ENCODE results near the gene UNKL. TPM values are rescaled to one million over a fixed set of nuclear protein-coding genes. Genes with fewer than 3 reads are reported as not detected.

UNKL gene
- total and polyA plus RNA-seq, 2 experiments from 2014 or later = 6.1 to 13.0 TPM

GRCh38 chr16:1343428-1344242, 70.9 kb downstream of the UNKL start:
- Histone ChIP-seq H3K9me2 (ENCODE audit: insufficient read depth) (no peaks in the 10 kb centered on the region), H3K9ac (no peak overlapping the region), H3K9me3 (ENCODE audit: low read depth) (no peaks in the 10 kb centered on the region), H2AFZ (no peak overlapping the region), H3K4me1 (ENCODE audit: insufficient read depth) (no peaks in the 10 kb centered on the region), H3K36me3 (ENCODE audit: low read depth) (no peaks in the 10 kb centered on the region), H3K27ac (no peak overlapping the region), H3F3A (ENCODE audit: insufficient read depth) (no peaks in the 10 kb centered on the region), H3K4me2 (ENCODE audit: unreplicated experiment) (no peak overlapping the region), H3K27me3 (replicated peaks; ENCODE audit: insufficient read depth) (no peaks in the 10 kb centered on the region), H3K79me2 (ENCODE audit: insufficient read depth) (no peaks in the 10 kb centered on the region), H4K20me1 (ENCODE audit: insufficient read depth) (no peaks in the 10 kb centered on the region), H3K4me3 (no peak overlapping the region)
- no peak for DNase-seq
- in situ Hi-C loops (cut with MboI) = no loop called here
- TF ChIP-seq EZH2 (IDR thresholded peaks at IDR 0.05; ENCODE audit: insufficient read depth, poor library complexity, severe bottlenecking) (no peak), EZH2phosphoT487 (IDR thresholded peaks at IDR 0.05; ENCODE audit: insufficient read depth, low read depth) (no peak)
- WGBS, 2 experiments (ENCODE audit: low coverage in 1 of 2, low lambda C conversion rate in 2 of 2, missing lambda C conversion rate in 2 of 2) = 56% methylated on average over 38 to 44 of the region's 44 CpGs

- Histone ChIP-seq H3K27me3 (replicated peaks; ENCODE audit: insufficient read depth) (no peaks in the 10 kb centered on the region; the same call in 1 of the 2 replicates), H3K4me2 (ENCODE audit: unreplicated experiment) (no peak overlapping the region), H3F3A (ENCODE audit: insufficient read depth) (no peaks in the 10 kb centered on the region), H3K79me2 (ENCODE audit: insufficient read depth) (no peaks in the 10 kb centered on the region), H4K20me1 (ENCODE audit: insufficient read depth) (no peaks in the 10 kb centered on the region), H2AFZ (no peak overlapping the region), H3K27ac (no peak overlapping the region), H3K36me3 (ENCODE audit: low read depth) (no peaks in the 10 kb centered on the region), H3K4me3 (no peak overlapping the region), H3K9me2 (ENCODE audit: insufficient read depth) (no peaks in the 10 kb centered on the region), H3K9me3 (ENCODE audit: low read depth) (no peaks in the 10 kb centered on the region), H3K4me1 (ENCODE audit: insufficient read depth) (no peaks in the 10 kb centered on the region), H3K9ac (no peak overlapping the region)
- in situ Hi-C loops (cut with MboI) = no loop called here
- WGBS, 2 experiments (ENCODE audit: low coverage in 1 of 2, low lambda C conversion rate in 2 of 2, missing lambda C conversion rate in 2 of 2) = 11 to 16% methylated on average over 34 to 46 of the region's 49 CpGs
- TF ChIP-seq EZH2phosphoT487 (IDR thresholded peaks at IDR 0.05; ENCODE audit: insufficient read depth, low read depth) (no peak), EZH2 (IDR thresholded peaks at IDR 0.05; ENCODE audit: insufficient read depth, poor library complexity, severe bottlenecking) (no peak)
- peak; percentile 86 for DNase-seq
These were observed 71.7 kb downstream of the UNKL start for GRCh38 chr16:1342526-1343427.

- H2AFZ ChIP-seq = no peak overlapping the region
- H3K9me3 ChIP-seq (ENCODE audit: low read depth) = no peaks in the 10 kb centered on the region
- in situ Hi-C loops (cut with MboI) = no loop called here
- H3K4me3 ChIP-seq = no peak overlapping the region
- no peaks in the 10 kb centered on the region; the same call in 1 of the 2 replicates for H3K27me3 ChIP-seq (replicated peaks; ENCODE audit: insufficient read depth)
- no peak overlapping the region for H3K9ac ChIP-seq
- no peaks in the 10 kb centered on the region for H4K20me1 ChIP-seq (ENCODE audit: insufficient read depth)
- DNase-seq = no peak
- H3K36me3 ChIP-seq (ENCODE audit: low read depth) = no peaks in the 10 kb centered on the region
- H3K27ac ChIP-seq = no peak overlapping the region
- no peaks in the 10 kb centered on the region for H3K79me2 ChIP-seq (ENCODE audit: insufficient read depth)
- H3K4me2 ChIP-seq (ENCODE audit: unreplicated experiment) = no peak overlapping the region
- no peaks in the 10 kb centered on the region for H3K9me2 ChIP-seq (ENCODE audit: insufficient read depth)
- WGBS, 2 experiments (ENCODE audit: low coverage in 1 of 2, low lambda C conversion rate in 2 of 2, missing lambda C conversion rate in 2 of 2) = 74 to 86% methylated on average over 38 of the region's 39 CpGs
- H3F3A ChIP-seq (ENCODE audit: insufficient read depth) = no peaks in the 10 kb centered on the region
- H3K4me1 ChIP-seq (ENCODE audit: insufficient read depth) = no peaks in the 10 kb centered on the region
- no peak for TF ChIP-seq EZH2 (IDR thresholded peaks at IDR 0.05; ENCODE audit: insufficient read depth, poor library complexity, severe bottlenecking)
- TF ChIP-seq EZH2phosphoT487 (IDR thresholded peaks at IDR 0.05; ENCODE audit: insufficient read depth, low read depth) = no peak
These were observed 72.7 kb downstream of the UNKL start for GRCh38 chr16:1341495-1342420.

All from GM23248 (cell line).